Activated CD8-positive, alpha-beta memory T cell treated with anti-CD3 and anti-CD28 coated beads, Interleukin-2, amount 50 U/mL, for 24 hours (primary cell): Measurements from ENCODE around the gene UBTD1.
"Not testable (repeated sequence)": the region's sequence is repeated elsewhere in the genome, so short reads cannot be mapped to it uniquely, and the experiment has no call there.

Source experiments
- DNase-seq: peaks from one replicate; pipeline ENCODE4 v3.0.0-alpha.2; 2020; ENCODE audit errors: extremely low read depth

The UBTD1 gene

GRCh38 chr10:97538839-97539238, 40.1 kb downstream of the UBTD1 start:
- no peak for DNase-seq

DNA sequence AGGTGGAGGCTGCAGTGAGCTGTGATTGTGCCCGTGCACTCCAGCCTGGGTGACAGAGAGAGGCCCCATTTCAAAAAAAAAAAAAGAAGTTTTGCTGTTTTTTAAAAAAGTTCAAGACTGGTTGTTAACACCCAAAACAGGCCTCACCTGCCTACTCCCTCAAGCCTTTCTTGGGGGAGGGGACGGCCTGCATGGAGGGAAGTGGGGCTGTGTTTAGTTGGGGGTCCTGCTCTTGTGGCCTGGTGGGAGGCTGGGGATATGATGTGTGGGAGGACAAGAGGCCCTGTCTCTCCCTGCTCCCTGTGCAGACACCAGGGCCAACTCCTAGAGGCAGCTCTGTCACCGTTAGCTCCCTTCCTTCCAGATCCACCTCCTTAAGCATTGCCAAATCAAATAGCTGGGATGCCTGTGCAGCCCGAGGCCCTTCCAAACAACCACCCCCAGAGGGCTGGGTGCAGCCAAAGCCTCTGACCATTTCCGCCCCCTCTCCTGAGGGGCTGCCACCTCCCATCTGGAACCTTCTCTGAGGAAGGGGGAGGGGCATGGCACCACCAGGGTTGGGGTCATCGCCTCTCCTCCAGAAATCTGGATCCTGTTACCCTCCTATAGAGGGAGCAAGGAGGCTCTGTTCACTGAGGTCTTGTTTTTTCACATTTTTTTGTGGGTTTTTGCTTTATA, 40.9 kb downstream of the UBTD1 start:
- no peak for DNase-seq

DNA sequence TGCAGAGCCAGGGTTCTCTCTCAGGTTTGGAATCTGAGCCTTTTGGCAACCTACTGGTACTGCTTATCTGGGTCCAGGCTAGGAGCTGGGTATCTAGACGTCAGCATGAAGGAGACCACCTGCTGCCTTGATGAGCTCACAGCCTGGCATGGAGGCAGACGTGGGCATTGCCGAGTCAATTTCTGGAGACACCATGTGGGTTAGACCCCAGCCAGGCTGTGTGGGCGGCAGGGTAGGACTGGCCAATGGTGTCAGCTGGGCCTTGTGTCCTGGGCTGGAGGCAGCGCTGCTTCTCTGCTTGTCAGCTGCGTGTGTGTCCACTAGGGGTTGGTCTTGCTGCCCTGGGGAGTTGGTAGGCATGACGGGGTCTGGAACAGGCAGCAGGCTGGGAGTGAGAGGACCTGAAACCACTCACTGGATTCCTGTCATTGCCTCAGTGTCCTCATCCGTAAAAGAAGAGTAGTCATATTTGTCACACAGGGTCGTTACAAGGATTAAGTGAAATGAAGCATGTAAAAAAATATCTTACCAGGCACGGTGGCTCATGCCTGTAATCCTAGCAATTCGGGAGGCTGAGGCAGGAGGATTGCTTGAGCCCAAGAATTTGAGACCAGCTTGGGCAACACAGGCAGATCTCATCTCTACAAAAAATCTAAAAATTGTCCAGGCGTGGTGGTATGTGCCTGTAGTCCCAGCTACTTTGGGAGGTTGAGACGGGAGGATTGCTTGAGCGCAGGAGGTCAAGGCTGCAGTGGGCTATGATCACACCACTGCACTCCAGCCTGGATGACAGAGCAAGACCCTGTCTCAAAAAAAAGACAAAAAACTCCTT, 42.2 kb downstream of the UBTD1 start:
- no peak for DNase-seq

DNA sequence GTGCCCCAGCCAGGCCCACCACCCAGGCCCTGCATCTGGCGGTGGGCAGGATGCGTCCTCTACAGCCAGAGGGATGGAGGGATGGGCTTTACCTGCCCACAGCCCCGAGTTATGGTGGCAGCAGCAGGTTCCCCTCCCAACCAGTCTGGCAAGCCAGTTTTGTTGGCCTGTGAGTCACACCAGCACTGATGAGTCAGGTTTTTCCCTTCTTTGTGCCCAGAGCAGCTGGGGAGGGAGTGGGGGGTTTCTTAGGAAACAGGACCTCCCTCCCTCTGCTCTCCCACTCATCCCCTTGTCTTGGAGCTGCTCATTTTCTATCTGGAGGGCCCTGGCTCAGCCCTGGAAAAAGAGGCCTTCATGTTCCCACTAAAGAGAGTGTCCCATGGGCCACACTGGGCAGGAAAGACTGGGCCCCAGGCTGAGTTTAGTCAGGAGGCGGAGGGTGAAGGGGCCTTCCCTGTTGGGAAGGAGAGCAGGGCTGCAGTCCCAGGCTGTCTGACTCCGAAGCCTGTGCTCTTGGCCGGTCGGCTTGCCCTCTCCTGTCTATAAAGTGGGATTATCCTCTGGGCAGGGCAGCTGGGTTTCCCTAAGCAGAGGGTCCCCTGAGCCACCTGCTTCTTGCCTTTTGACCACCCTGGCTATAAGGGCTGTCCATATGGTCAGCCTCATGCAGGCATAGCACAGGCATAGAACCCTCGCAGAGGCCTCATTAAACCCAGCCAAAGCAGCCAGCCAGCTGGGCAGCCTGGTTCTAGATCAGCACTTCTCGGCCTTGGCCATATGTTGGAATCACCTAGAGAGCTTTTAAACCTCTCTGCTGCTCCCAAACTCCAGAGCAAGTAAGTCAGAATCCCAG, 43.7 kb downstream of the UBTD1 start:
- no peak for DNase-seq

DNA sequence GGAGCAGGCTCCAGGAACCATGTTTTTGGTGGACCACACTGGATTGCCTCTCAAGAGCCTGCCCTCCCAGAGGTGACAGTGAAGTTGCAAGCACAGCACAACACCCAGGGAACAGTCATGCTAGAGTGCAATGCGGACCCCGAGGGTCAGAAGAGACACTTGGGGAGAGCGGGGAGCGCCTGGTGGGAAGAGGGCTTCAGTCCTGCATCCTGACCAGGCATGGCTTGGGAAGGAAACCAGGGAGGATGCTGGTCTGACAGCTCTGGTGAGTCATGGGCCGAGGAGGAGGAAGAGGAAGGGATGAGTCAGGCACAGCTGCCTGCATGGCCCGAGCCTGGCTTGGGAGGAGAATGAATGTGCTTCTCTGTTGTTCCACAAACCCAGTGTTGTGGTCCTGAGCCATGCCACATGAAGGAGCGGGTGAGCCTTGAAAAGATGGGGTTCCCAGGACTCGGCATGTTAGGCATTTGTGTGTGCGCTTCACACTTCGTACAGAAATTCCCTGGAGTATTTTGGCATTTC, 44.4 kb downstream of the UBTD1 start:
- peak; percentile 20 for DNase-seq

DNA sequence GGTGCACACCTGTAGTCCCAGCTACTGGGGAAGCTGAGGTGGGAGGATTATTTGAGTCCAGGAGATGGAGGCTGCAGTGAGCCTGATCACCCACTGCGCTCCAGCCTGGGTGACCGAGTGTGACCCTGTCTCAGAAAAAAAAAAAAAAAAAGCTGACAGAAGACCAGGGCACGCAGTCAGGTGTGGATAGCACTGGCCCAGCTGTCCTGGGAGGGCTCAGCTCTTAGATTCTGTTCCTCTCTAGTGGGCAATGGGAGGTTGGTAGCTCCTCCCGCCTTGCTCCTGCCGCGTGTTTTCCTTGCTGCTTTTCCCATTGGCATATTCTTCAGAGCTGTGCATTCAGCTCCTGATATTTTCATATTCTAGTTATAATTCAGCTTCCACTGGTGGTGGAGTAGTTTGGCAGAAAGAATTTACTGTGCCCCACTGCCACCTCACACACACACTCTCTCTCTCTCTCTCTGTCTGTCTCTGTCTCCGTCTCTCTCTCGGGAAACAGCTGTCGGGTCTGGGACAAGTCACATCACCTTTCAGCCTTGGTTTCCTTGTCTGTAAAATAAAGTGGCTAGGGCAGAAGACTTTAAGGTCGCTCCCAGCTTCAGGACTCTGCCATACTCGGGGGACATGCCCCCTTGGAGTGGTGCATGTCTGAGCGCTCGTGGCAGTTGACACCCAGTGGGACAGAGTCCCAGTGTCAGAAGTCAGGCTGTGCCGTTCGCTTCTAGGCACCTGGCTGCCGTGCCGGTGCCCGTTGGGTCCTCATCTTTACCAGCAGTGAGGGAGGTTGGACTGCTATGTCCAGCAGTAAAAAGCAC, 47.9 kb downstream of the UBTD1 start:
- DNase-seq = no peak

DNA sequence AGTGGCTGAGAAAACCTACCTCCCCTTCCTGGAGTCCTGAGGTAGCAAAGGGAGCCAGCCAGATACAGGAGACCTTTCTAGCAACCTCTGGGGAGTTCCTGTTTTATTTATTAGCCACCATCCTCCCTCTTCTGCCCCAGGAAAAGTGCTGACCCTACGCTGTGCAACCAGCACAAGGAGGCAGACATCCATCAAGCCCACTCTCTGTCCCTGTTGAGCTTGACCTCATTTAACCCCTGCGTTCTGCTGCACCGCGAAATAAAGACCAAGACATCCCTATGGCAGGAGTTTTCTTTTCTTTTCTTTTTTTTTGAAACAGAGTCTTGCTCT, 48.5 kb downstream of the UBTD1 start:
- no peak for DNase-seq

GRCh38 chr10:97547962-97548361, 49.2 kb downstream of the UBTD1 start:
- no peak for DNase-seq

DNA sequence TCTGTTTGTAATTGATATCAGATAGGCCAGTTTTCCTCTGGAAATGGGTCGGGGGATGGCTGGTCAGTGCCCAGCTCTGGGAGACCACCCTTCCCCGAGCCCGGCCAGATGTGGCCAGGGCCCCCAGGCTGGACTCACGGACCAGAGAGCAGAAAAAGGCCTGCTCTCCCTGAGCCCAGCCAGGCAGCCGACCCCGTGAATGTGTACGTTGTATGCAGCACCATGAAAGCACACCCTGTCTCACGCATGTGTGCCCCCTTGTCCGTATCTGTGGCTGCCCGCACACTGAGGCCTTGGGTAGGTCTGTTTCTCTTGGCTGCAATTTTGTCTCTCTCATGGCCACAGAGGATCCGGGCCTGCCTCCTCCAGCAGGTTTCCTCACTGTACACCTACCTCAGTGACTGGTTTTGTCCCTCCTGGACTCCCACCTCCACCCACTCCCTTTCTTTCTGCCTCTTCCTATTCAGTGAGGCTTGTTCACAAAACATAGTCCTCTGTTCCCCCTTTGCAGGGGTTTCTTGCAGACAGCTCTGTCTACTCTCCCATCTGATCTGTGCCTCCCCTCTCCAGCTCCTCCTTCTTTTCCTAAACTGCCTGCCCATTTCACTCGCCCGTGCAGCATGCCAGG, 50.2 kb downstream of the UBTD1 start:
- no peak for DNase-seq

DNA sequence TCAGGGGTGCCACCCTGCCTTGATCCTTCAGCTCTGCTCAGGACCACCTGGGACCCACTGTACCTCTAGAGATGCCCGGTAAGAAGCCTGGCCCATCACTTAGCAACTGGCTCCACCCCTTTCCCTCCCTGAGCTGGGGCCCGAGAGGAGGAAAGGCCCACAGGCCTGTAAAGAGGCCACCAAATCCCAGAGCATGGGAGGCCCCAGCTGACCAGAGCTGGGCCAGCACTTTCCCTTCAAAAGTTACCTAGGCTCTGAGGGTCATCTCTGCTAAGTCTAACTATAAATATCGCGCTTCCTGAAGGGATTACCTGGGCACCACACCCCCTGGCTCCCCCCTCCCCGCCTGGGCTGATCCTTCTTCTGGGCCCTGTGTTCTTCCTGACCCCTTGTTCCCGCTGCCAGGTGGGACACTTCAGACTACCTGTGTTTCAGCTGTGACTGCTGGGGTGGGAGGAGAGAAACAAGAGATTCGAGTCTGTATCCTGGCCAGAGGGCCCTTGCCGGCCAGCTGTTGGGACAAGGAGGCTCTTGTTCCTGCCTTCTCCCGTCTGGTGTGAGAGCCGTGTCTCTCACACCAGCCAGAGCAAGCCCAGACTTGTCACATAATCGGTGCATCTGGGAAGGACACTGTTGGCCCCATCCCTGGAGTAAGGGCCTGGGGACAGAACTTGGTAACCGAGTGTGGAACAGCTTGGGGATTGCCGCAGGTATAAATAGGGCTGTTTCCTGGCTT, 51.0 kb downstream of the UBTD1 start:
- DNase-seq = no peak

GRCh38 chr10:97550336-97551149, 51.8 kb downstream of the UBTD1 start:
- no peak for DNase-seq

DNA sequence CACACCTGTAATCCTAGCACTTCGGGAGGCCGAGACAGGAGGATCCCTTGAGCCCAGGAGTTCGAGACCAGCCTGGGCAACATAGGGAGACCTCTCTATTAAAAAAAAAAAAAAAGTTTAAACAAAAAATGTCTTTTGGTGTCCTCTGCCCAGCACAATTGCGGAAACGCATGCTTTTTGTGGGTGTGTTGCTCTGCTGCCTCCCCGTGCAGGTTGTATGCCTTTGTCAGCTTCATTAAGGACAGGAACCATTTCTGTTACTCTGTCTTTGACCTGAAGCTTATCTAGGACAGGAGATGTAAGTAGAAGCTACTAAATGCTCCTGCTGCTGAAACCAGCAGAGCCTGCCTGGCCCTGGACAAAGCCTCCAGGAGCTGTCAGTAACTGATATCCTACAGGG, 52.5 kb downstream of the UBTD1 start:
- no peak for DNase-seq

DNA sequence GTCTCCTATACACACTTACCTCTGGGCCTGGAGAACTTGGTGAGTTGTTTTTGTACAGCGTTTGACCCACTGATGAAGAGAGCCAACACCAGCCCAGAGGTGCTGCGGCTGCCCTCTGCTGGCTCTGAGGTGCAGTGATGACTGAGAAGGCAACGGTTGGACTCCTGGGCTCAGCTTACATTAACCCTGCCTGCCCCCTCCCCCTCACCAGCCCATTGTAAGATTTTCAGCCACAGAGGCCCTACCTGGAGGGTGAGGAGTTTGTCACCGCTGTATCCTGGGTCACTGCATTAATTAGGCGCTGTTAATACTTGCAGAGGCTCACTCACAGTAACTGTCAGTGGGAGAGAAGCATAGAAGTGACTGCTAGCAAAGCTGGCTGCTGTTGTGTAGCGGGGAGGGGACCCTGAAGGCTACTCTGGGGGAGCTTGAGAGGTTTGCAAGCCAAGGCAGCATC, 54.9 kb downstream of the UBTD1 start:
- DNase-seq = no peak

DNA sequence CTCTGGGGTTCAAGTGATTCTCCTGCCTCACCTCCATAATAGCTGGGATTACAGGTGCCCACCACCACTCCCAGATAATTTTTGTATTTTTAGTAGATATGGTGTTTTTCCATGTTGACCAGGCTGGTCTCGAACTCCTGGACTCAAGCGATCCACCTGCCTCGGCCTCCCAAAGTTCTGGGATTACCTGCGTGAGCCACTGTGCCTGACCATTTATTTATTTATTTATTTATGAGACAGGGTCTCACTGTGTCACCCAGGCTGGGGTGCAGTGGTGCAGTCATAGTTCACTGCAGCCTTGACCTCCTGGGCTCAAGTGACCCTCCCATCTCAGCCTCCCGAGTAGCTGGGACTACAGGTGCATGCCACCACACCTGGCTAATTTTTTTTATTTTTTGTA, 55.6 kb downstream of the UBTD1 start:
- not testable (repeated sequence) for DNase-seq

GRCh38 chr10:97555541-97555940, 56.8 kb downstream of the UBTD1 start:
- not testable (repeated sequence) for DNase-seq

DNA sequence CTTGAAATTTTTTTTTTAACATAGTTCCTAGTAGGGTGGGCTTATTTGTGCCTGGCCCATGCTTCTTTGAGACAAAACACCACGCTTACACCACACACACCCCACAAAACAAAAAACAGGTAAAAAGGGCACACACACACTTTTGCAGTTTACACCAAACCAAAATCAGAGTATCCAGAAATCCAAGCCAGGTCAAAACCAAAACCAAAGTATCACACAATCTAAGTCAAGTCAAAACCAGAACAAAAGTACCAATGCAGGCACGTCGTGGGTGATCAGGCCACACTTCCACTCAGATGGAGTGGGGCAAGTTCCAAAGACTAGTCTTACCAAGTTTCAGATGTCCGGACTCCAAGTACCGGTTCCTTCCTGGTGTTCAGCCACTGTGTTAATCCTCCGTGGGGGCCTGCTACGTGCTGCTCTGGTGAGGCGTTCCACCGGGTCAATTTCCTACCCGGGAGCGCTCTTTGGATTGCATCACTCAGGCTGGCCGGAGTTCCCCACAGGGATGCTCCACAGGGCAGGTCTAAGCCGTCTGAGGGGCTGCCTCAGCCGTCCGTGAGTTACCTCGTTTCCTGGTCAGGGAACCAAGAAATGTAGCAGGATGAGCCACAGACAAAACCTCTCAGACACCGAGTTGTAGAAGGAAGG, 62.1 kb downstream of the UBTD1 start:
- not testable (repeated sequence) for DNase-seq

DNA sequence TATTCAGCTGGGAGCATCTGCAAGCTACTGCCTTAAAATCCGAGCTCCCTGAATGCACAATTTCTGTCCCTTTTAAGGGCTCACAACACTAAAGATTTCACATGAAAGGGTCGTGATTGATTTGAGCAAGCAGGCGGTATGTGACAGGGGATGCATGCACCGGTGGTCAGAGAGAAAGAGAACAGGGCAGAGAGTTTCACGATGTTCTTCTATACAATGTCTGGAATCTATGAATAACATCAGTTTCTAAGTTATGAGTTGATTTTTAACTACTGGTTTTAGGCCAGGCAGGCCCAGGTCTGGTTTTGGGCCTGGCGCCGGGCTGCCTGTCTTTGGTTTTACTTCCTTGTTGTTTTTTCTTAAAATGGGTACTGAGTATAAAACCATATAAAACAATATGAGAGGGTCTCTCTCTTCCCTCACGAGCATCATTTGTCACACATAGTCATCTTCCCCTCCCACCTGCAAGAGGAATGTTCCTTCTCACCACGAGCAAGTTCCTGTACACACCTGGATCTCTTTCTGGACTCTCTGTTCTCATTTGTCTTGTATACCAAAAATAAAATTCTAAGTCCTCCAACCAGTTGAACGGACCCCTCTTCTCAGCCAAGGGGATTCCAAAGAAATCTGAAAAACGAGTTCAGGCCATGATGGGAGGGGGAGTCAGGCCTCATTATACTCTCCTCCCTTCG, 62.8 kb downstream of the UBTD1 start:
- DNase-seq = not testable (repeated sequence)

DNA sequence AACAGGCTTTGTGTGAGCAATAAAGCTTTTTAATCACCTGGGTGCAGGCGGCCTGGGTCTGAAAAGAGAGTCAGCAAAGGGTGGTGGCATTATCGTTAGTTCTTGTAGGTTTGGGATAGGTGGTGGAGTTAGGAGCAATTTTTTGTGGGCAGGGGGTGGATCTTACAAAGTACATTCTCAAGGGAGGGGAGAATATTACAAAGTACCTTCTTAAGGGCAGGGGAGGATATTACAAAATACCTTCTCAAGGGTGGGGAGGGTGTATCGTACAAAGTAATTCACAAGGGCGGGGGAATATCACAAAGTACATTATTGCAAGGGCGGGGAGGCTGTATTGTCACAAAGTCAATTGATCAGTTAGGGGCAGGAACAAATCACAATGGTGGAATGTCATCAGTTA, 63.6 kb downstream of the UBTD1 start:
- DNase-seq = not testable (repeated sequence)
